ENCODE results near the gene SLC7A4.

GRCh38 chr22:21076912-21077625 is 44.7 kb upstream of the SLC7A4 start:
- TF ChIP-seq ATF3 (IDR thresholded peaks at IDR 0.05), result no peak
- no peak for TF ChIP-seq JUND (IDR thresholded peaks at IDR 0.05)
- no peak for TF ChIP-seq REST (IDR thresholded peaks at IDR 0.05; ENCODE audit: low read depth)
- no peak for TF ChIP-seq POLR2A (IDR thresholded peaks at IDR 0.05; ENCODE audit: borderline replicate concordance, extremely low read depth, insufficient read depth, insufficient read length)
- no peak for TF ChIP-seq YY1 (IDR thresholded peaks at IDR 0.05; ENCODE audit: extremely low read depth, insufficient replicate concordance, low read depth, low read length)
